Measurements from ENCODE around the gene ARHGAP22.

GRCh38 chr10:48601789-48602188 is 3.1 kb downstream of the ARHGAP22 start:
- TF ChIP-seq CTCF (conservative IDR thresholded peaks at IDR 0.05; ENCODE audit: low read length): no peak
- TF ChIP-seq EZH2phosphoT487 (IDR thresholded peaks at IDR 0.05; ENCODE audit: borderline replicate concordance, low read depth, low read length): no peak

Data from OCI-LY7 (cell line).